GM23338 (cell line): ENCODE results near the gene CENPT. TPM values are rescaled to one million over a fixed set of nuclear protein-coding genes. Genes with fewer than 3 reads are reported as not detected.

Experiments used
- ATAC-seq: fragments of 200-7000 bp; cut with Tn5 transposase; 3 replicates; pipeline ENCODE4 v1.9.1; 2020
- DNase-seq: peaks from one replicate; pipeline ENCODE4 v3.0.0-alpha.2; 2015; ENCODE audit warnings: low spot score
- H2AFZ ChIP-seq: fragments of 200-600 bp; sonication (generic); 2 replicates; pipeline ENCODE4 v1.8.0; 2016; ENCODE audit warnings: antibody characterized with exemption, mild to moderate bottlenecking, moderate library complexity
- H3F3A ChIP-seq: fragments of 200-600 bp; sonication (generic); replicated peaks from 2 replicates; pipeline ENCODE4 v1.8.0; 2017; ENCODE audit warnings: antibody characterized with exemption, mixed run types, low read depth
- H3K27ac ChIP-seq: fragments of 200-600 bp; sonication (generic); 2 replicates; pipeline ENCODE4 v1.6.1; 2016; ENCODE audit warnings: low read depth
- H3K27me3 ChIP-seq: fragments of 200-600 bp; sonication (generic); 2 replicates; pipeline ENCODE4 v1.8.0; 2016; ENCODE audit warnings: mild to moderate bottlenecking, mixed run types, moderate library complexity; ENCODE audit not compliant: insufficient read depth
- H3K36me3 ChIP-seq: fragments of 200-600 bp; sonication (generic); 2 replicates; pipeline ENCODE4 v1.8.0; 2016; ENCODE audit warnings: mild to moderate bottlenecking; ENCODE audit not compliant: insufficient read depth
- H3K4me1 ChIP-seq: fragments of 200-600 bp; sonication (generic); 2 replicates; pipeline ENCODE4 v1.8.0; 2016; ENCODE audit warnings: mild to moderate bottlenecking, moderate library complexity; ENCODE audit not compliant: insufficient read depth
- H3K4me2 ChIP-seq: fragments of 200-600 bp; sonication (generic); 2 replicates; pipeline ENCODE4 v1.7.1; 2017; ENCODE audit warnings: mixed run types
- H3K4me3 ChIP-seq: fragments of 200-600 bp; sonication (generic); 2 replicates; pipeline ENCODE4 v1.6.1; 2016; ENCODE audit warnings: mixed run types
- H3K79me2 ChIP-seq: fragments of 200-600 bp; sonication (generic); replicated peaks from 2 replicates; pipeline ENCODE4 v1.8.0; 2017; ENCODE audit warnings: mild to moderate bottlenecking; ENCODE audit not compliant: insufficient read depth
- H3K9me2 ChIP-seq: fragments of 200-600 bp; sonication (generic); 2 replicates; pipeline ENCODE4 v1.8.0; 2017; ENCODE audit not compliant: insufficient read depth
- H4K20me1 ChIP-seq: fragments of 200-600 bp; sonication (generic); replicated peaks from 2 replicates; pipeline ENCODE4 v1.8.0; 2017; ENCODE audit warnings: mild to moderate bottlenecking; ENCODE audit not compliant: insufficient read depth
- H3K27ac Mint-ChIP-seq: 2 replicates; pipeline ENCODE4 v1.8.0; 2020; ENCODE audit warnings: inconsistent platforms, mild to moderate bottlenecking, moderate library complexity, mixed read lengths
- H3K27me3 Mint-ChIP-seq: 3 replicates; pipeline ENCODE4 v1.8.0; 2022; ENCODE audit warnings: low read depth, mild to moderate bottlenecking, moderate library complexity, mixed read lengths, inconsistent platforms; ENCODE audit not compliant: insufficient read depth, poor library complexity
- H3K36me3 Mint-ChIP-seq: 3 replicates; pipeline ENCODE4 v1.8.0; 2021; ENCODE audit warnings: low read depth, mild to moderate bottlenecking, inconsistent platforms, moderate library complexity, mixed read lengths
- H3K4me1 Mint-ChIP-seq: 3 replicates; pipeline ENCODE4 v1.8.0; 2020; ENCODE audit warnings: mild to moderate bottlenecking, inconsistent platforms, mixed read lengths
- H3K4me3 Mint-ChIP-seq: 3 replicates; pipeline ENCODE4 v1.8.0; 2021; ENCODE audit warnings: moderate library complexity, mild to moderate bottlenecking, inconsistent platforms, mixed read lengths
- H3K9me3 Mint-ChIP-seq: 3 replicates; pipeline ENCODE4 v1.8.0; 2020; ENCODE audit warnings: moderate library complexity, mild to moderate bottlenecking, inconsistent platforms, mixed read lengths
- CREB1 ChIP-seq: fragments of 250-450 bp; sonication (Bioruptor Pico); IDR thresholded peaks from 2 replicates; pipeline ENCODE4 v1.5.0; 2020; ENCODE audit warnings: low read depth, mild to moderate bottlenecking, moderate library complexity
- CTCF ChIP-seq, 2 experiments: fragments of 200-600 bp in 1 of 2; sonication (generic) in 1 of 2; conservative IDR thresholded peaks; 2 replicates each; pipeline versions ENCODE4 v1.5.1 to v1.6.1; 2016 to 2017; ENCODE audit warnings: antibody characterized with exemption in 2 of 2, low read depth in 2 of 2, mild to moderate bottlenecking in 2 of 2, moderate library complexity in 1 of 2
- ETS1 ChIP-seq: IDR thresholded peaks from 2 replicates; pipeline ENCODE4 v1.6.1; 2016; ENCODE audit warnings: antibody characterized with exemption
- EZH2 ChIP-seq: fragments of 200-600 bp; sonication (generic); IDR thresholded peaks from one replicate; pipeline ENCODE4 v1.8.0; 2017; ENCODE audit warnings: antibody characterized with exemption, mild to moderate bottlenecking, low read depth; ENCODE audit not compliant: unreplicated experiment
- EZH2phosphoT487 ChIP-seq: fragments of 200-600 bp; sonication (generic); IDR thresholded peaks from one replicate; pipeline ENCODE4 v1.8.1; 2018; ENCODE audit warnings: antibody characterized with exemption; ENCODE audit not compliant: unreplicated experiment
- JUNB ChIP-seq: IDR thresholded peaks from one replicate; pipeline ENCODE4 v1.6.1; 2016; ENCODE audit warnings: antibody characterized with exemption; ENCODE audit not compliant: unreplicated experiment
- NANOG ChIP-seq: IDR thresholded peaks from 2 replicates; pipeline ENCODE4 v1.6.1; 2016; ENCODE audit warnings: antibody characterized with exemption, borderline replicate concordance
- POLR2AphosphoS5 ChIP-seq: IDR thresholded peaks from 2 replicates; pipeline ENCODE4 v1.6.1; 2016; ENCODE audit warnings: antibody characterized with exemption, low read depth
- REST ChIP-seq: IDR thresholded peaks from one replicate; pipeline ENCODE4 v1.6.1; 2018; ENCODE audit warnings: antibody characterized with exemption; ENCODE audit not compliant: unreplicated experiment
- STAT1 ChIP-seq: IDR thresholded peaks from one replicate; pipeline ENCODE4 v1.6.1; 2016; ENCODE audit warnings: antibody characterized with exemption; ENCODE audit not compliant: unreplicated experiment
- ZNF114 ChIP-seq: fragments of 250-450 bp; sonication (Bioruptor Pico); IDR thresholded peaks from 2 replicates; pipeline ENCODE4 v1.5.0; 2020; ENCODE audit warnings: mild to moderate bottlenecking, moderate library complexity
- ZNF331 ChIP-seq: fragments of 250-450 bp; sonication (Bioruptor Pico); IDR thresholded peaks from 2 replicates; pipeline ENCODE4 v1.5.0; 2020; ENCODE audit warnings: low read depth, mild to moderate bottlenecking, moderate library complexity
- ZNF462 ChIP-seq: fragments of 250-450 bp; sonication (Bioruptor Pico); IDR thresholded peaks from 2 replicates; pipeline ENCODE4 v1.5.0; 2020; ENCODE audit warnings: mild to moderate bottlenecking, moderate library complexity
- polyA plus RNA-seq: library from polyadenylated mRNA; unstranded; fragments of >200 nt; fragmentation: Nextera tagmentation; extraction: Ambion mirVana; gene quantifications from 2 replicates; pipeline ENCODE4 v1.2.1, GENCODE V29; 2016
- total RNA-seq: library from RNA; depleted of rRNA; stranded (reverse); fragments of >200 nt; shearing (Covaris generic); gene quantifications from 2 replicates; pipeline ENCODE4 v1.2.3, GENCODE V29; 2014

Gene CENPT
- total and polyA plus RNA-seq, 2 experiments from 2014 or later: 55.4 to 63.8 TPM

- Histone ChIP-seq H3F3A (peaks cover 13% of the 10 kb centered on the region), H3K27me3 (no peaks in the 10 kb centered on the region), H4K20me1 (peaks cover 54% of the 10 kb centered on the region), H3K27ac (peak overlapping the region; percentile 69; the same call in 1 of the 2 replicates), H3K4me3 (no peak overlapping the region), H3K36me3 (peaks cover 28% of the 10 kb centered on the region), H3K79me2 (peaks cover 76% of the 10 kb centered on the region), H3K4me2 (no peak overlapping the region), H3K9me2 (no peaks in the 10 kb centered on the region), H2AFZ (no peak overlapping the region), H3K4me1 (peaks cover 4% of the 10 kb centered on the region; the same call in 1 of the 2 replicates)
- Mint-ChIP-seq H3K4me1 (peaks cover 20% of the 10 kb centered on the region), H3K36me3 (peaks cover 62% of the 10 kb centered on the region), H3K9me3 (no peaks in the 10 kb centered on the region), H3K4me3 (no peak overlapping the region), H3K27ac (peak overlapping the region; percentile 46; the same call in 1 of the 2 replicates), H3K27me3 (peaks cover 3% of the 10 kb centered on the region)
- ATAC-seq: peak; percentile 18; the same call in 2 of the 3 replicates
- TF ChIP-seq CTCF (conservative IDR thresholded peaks at IDR 0.05; ENCODE audit: low read depth in 2 of 2): no peak
- TF ChIP-seq ZNF462: no peak
- no peak for TF ChIP-seq CREB1 (CRISPR knock-in tag)
- TF ChIP-seq NANOG: no peak
- no peak for TF ChIP-seq EZH2
- no peak for TF ChIP-seq POLR2AphosphoS5
- no peak for TF ChIP-seq STAT1
- no peak for TF ChIP-seq ETS1
- TF ChIP-seq REST: no peak
- TF ChIP-seq ZNF114 (CRISPR knock-in tag): no peak
- no peak for TF ChIP-seq JUNB
- TF ChIP-seq ZNF331: no peak
- no peak for TF ChIP-seq EZH2phosphoT487
- DNase-seq: no peak
Measured at GRCh38 chr16:67862623-67863583, 15.4 kb upstream of the CENPT start.
